DMS53 treated with DMSO at 0.1 percent for 48 hours (cell line): ENCODE measurements around the gene CCDC85B.
"Not testable (repeated sequence)": the region's sequence is repeated elsewhere in the genome, so short reads cannot be mapped to it uniquely, and the experiment has no call there.

Source experiments
- DNase-seq: peaks from one replicate; lab custom pipeline; 2025; ENCODE audit not compliant: unreplicated experiment; lab: John Stamatoyannopoulos, UW

CCDC85B gene

DNA sequence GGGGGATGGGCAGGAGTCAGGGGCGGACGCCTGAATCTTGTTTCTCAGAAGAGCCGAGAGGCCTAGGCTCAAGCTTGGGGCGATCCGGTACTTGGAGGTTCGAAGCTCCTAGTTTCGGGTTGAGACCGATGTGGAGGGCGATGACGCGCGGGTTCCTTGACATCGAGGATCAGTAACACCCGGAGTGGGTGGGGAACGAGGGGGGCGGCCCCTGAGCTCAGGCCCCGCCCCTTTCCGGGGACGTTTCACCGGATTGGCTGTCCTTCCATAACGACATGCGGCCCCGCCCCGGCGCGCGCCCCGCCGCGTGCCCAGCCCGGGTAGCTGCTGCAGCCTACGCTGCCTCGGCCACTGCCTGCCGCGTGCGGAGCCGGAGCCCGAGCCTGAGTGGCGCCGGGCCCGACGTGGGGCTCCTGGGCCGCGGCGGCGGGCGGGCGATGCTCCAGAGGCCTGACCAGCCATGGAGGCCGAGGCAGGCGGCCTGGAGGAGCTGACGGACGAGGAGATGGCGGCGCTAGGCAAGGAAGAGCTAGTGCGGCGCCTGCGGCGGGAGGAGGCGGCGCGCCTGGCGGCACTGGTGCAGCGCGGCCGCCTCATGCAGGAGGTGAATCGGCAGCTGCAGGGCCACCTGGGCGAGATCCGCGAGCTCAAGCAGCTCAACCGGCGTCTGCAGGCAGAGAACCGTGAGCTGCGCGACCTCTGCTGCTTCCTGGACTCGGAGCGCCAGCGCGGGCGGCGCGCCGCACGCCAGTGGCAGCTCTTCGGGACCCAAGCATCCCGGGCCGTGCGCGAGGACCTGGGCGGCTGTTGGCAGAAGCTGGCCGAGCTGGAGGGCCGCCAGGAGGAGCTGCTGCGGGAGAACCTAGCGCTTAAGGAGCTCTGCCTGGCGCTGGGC, at the start of gene CCDC85B:
Gene CCDC85B (plus strand): TSS at position 350 of the 895 bp plus-strand sequence. CDS start 111 bp downstream, at position 461.
- DNase-seq = peak; percentile 87

DNA sequence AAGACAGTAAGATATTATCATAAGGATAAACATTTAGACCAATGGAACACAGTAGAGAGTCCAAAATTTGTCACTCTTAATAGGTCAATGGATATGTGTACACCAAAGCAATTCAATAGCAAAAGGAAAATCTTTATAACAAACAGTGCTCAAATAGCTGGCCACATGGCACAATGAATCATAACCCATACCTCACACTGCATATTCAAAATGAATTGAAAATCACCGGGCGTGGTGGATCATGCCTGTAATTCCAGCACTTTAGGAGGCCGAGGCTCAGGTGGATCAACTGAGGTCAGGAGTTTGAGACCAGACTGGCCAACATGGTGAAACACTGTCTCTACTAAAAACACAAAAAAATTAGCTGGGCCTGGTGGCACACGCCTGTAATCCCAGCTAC, 48.3 kb upstream of the CCDC85B start:
- DNase-seq = no peak

DNA sequence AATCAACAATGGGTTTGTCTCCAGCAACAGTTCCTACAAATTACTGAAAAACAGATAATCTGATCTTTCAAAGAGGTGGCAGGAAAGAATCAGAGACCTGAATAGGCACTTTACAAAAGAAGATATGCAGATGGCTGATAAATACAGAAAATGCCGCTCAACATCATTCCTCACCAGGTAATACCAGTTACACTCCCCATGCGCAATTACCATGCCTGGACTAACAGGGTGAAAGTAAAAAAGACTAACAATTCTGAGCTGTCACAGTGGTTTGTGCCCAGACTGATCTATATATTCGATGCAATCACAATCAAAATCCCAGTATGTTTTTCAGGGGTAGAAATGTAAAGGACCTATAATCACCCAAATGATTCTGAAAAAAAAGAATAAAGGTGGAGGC, 46.7 kb upstream of the CCDC85B start:
- DNase-seq = no peak

DNA sequence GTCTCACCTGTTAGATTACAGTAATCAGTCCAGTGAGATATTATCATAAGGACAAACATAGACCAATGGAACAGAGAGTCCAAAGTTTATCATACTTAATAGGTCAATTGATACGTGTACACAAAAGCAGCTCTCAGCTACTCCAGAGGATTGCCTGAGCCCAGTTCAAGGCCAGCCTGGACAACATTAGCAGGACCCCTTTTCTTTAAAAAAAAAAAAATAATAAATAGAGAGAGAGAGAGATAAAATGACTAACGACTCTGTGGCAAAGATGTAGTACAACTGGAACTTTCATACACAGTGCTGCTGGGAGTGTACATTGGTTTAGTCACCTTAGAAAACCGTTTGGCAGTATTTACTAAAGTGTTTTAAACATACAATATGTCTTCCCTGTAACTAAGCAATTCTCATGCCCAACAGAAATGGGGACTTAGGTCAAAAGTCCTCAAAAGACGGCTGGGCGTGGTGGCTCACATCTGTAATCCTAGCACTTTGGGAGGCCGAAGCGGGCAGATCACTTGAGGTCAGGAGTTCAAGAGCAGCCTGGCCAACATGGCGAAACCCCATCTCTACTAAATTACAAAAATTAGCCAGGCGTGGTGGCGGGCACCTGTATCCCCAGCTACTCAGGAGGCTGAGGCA, 46.1 kb upstream of the CCDC85B start:
- no peak for DNase-seq

DNA sequence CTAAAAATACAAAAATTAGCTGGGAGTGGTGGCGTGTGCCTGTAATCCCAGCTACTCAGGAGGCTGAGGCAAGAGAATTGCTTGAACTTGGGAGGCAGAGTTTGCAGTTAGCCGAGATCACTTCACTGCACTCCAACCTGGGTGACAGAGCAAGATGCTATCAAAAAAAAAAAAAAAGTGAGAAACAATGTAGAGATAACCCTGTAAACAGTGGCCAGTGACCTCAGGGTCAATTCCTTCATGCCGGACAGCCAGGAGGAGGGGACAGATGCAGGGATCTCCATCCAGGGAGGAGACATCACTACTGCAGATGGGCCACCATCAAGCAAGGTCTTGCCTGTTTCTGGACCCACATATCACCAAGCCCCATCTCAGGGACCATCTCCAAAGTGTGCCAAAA, 42.7 kb upstream of the CCDC85B start:
- no peak for DNase-seq

DNA sequence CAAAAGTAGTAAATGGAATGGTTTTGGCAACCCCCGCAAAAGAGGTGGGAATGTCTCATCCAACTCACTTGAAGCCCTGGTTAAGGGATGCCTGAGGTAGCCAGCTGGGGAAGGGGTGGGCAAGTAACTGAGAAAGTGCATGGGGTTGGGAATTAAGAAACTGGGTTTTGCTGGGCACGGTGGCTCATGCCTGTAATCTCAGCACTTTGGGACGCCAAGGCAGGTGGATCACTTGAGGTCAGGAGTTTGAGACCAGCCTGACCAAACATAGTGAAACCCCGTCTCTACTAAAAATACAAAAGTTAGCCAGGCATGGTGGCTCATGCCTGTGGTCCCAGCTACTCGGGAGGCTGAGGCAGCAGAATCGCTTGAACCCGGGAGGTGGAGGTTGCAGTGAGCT, 41.8 kb upstream of the CCDC85B start:
- DNase-seq = not testable (repeated sequence)

DNA sequence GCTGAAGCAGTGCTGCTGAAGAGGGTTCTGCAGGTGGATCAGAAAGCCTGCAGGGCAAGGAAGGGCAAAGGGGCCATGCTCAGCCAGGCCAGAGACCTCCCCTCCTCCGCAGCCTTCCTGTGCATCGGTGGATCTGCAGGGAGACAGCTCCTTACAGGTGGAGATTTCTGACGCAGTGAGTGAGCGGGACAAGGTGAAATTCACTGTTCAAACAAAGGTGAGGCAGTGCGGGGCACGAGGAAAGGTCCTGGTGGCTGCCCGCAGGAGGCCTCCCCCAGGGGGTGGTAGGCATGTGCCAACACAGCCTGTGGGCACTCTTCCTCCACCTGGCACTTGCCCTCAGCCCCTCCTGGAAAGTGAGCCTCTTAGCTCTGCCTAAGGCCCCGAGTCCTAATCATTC, 41.1 kb upstream of the CCDC85B start:
- DNase-seq = no peak

DNA sequence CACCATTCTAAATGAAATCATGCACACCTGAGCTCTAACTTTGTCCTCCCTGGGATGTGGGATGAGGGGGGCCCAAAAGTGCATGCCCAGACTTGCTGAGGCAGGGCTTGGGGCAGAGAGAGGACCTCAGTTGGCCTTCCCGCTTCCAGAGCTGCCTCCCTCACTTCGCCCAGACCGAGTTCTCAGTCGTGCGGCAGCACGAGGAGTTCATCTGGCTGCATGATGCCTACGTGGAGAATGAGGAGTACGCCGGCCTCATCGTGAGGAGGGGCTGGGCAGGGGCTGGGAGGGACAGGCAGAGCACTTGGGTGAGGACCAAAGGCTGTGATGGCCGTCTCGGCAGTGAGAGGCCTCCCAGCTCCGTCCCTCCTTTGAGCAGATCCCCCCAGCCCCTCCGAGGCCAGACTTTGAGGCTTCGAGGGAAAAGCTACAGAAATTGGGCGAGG, 40.7 kb upstream of the CCDC85B start:
- DNase-seq = no peak

DNA sequence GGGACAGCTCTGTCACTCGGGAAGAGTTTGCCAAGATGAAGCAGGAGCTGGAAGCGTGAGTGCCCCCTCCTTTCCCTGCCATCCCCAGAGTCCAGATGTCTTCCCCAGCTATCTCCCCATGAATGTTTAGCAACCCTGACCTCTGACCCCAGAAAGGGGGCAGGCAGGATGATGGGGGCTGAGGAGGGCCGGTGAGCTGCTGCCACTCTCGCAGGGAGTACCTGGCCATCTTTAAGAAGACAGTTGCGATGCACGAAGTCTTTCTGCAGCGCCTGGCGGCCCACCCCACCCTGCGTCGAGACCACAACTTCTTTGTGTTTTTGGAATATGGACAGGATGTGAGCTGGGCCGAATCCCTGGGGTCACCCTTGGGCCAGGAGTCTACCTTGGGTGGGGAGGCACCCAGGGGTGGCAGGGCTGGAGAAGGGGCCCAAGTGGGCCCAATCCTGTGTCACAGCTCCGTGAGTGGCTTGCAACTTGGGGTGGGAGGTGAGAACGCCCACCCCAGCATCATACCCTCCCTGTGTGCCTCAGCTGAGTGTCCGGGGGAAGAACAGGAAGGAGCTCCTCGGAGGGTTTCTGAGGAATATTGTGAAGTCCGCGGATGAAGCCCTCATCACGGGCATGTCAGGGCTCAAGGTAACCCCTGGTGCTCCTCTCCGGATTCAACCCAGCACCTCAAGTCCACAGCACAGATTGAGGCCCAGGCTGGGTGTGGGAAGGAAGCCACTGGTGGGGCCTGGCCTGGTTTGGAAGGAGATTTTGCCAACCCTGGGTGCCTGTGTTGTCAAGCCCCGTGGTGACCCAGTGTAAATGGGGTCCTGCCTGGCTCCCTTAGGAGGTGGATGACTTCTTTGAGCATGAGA, 40.0 kb upstream of the CCDC85B start:
- no peak for DNase-seq

DNA sequence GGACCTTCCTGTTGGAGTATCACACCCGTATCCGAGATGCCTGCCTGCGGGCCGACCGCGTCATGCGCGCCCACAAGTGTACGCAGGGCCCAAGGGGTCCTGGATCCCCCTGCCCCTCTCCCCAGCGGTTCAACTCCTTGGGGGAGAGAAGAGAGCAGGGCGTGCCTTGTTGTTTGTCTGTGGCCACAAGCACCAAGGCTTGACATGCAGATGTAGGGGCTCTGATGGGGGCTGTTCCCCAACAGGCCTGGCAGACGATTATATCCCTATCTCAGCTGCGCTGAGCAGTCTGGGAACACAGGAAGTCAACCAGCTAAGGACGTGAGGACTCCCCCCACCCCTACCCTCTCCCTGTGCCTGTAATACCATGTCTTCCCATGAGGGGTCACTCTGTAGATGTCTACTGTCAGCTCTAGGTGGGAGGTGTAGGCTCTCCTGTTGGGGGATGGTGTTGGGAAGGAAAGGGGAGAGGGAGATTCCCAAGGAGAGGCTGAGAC, 39.3 kb upstream of the CCDC85B start:
- DNase-seq = no peak

DNA sequence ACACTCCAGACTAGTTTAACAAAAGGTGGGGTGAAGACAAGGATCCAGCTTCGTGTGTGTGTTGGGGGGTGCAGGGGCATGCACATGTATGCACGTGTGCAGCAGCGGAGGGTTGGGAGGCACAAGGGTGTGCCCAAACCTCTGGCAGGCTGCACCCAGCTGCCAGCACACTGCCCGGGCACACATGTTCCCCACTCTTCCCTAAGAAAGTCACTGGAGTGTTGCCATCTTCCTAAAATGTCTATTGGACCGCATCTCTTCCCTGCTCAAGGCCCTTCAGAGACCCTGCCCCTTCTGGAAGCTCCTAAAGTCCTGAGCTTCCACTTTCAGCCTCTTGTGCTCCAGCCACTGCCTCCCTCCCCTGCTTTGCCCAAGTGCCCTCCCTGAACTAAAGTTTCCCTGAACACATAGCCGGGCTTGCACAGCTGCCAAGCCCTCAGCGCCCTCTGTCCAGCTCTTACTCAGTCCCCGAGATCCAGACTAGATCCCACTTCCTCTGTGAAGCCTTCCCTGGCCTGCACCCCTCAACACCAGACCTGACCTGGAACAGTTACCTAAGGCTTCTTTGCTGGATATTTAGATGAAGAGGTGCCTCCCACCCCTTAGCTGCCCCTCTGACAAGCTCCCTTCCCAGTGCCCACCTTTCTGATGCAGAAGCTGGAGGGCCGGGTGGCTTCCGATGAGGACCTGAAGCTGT, 38.5 kb upstream of the CCDC85B start:
- DNase-seq = no peak

DNA sequence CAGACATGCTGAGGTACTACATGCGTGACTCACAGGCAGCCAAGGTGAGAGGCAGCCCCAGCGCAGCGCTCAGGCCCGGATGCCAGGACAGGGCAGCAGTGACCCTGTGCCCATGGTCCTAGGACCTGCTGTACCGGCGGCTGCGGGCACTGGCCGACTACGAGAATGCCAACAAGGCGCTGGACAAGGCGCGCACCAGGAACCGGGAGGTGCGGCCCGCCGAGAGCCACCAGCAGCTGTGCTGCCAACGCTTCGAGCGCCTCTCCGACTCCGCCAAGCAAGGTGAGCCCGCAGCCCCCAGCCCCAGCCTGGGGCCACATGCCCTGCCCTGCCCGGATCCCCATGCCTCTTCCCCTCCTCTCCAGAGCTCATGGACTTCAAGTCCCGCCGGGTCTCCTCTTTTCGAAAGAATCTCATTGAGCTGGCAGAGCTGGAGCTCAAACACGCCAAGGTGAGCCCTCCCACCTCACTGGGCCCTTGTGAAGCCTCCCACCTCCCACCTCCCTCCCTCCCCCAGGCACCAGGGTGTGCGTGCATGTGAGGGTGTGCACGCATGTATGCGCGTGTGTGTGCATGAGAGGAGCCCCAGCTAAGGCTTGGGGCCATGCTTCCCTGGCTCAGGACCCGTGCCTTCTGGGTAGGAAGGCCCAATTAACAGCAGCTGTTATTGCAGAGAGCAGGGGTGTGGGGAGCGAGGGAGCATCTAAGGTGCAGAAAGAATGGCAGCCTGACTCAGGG, 37.8 kb upstream of the CCDC85B start:
- no peak for DNase-seq

DNA sequence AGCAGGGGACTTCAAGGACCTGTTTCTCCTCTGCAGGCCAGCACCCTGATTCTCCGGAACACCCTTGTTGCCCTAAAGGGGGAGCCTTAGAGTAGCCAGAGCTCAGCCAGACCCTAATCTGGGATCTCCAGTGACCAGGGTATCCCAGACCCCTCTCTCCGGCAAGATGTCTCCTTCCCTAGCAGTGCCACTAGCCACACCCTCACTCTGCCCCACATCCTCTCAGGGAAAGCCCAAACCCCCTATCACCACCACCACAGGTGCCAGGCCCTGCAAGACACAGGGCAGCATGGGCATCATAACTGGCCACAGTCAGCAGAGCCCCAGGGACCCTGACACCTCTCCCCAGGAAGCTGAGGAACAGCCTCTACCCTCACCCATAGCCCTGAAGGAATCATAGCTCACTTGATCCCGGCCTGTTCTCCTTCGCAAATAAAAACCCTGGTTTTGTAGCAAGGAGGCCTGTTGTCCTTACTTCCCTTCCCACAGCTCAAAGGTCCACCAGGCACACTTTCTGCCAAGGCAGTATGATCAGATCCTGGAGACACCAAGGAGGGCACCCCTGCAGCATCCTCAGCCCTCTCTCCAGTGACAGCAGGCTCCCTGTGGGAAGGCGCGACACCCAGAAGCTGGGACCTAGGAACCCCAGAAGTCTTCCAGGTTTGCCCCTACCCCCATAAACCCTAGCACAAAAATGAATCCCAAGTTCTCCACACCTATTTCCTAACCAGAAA, 37.1 kb upstream of the CCDC85B start:
- DNase-seq = no peak

DNA sequence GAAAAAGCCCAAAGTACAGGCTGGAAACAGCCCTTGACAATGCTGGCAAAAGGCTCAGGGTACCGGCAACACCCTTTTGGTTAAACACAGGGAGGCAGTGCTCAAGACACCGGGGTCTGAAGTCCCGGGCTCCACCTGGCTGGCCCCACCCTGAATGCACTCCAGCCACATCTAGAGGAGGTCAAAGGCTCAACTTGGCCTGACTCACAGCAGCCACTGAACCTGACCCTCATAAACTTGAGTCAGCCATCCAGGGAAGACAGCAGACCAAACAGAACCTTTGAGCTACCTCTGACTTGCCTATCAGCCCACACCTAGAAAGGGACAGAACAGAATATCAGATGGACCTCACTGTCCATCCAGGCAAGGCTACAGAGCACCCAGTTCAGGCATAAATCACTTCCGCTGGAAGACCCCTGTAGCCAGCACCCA, 36.3 kb upstream of the CCDC85B start:
- no peak for DNase-seq

DNA sequence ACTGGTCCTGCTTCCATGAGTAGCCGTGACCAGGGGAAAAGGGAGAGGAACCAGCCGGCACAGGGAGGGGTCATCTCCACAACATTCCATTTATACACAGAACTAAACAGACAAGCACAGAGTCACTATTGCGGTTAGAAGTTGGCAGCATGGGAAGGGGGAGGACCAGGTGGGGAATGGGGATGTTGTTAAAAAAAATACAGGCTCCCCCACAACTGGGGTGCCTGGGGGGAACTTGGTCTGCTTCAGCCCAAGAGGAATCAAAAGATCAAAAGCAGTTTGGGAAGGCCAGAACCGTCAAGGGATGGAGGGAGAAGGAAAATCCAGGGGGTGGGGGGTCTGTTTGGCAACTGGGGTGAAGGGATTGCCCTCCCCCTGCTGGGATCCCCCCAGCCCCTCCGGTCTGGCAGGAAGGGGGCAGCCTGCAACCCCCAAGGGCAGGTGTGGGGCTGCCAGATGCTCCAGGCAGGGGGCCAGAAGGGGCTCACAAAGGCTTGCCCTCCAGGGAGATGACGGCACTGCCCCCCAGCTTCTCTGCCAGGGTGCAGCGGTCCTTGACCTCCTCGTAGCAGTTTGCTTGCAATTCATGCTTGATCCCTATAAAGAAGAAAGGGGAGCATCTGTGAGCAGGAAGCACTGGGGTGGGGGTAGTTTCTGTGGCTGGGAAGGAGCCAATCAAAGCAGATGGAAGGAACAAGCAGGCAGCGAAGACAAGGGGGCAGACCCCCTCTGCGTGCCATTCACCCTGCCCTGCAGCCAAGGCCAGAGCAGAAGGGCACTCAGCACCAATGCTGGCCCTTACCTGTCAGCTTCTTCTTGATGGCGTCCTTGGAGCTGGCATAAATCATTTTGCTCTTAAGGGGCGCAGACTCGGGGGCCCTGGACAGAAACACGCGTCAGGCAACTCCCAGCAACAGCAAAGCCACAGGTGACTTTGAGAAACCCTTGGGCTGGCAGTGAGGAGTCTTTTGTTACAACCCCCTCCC, 35.3 kb upstream of the CCDC85B start:
- DNase-seq = no peak

DNA sequence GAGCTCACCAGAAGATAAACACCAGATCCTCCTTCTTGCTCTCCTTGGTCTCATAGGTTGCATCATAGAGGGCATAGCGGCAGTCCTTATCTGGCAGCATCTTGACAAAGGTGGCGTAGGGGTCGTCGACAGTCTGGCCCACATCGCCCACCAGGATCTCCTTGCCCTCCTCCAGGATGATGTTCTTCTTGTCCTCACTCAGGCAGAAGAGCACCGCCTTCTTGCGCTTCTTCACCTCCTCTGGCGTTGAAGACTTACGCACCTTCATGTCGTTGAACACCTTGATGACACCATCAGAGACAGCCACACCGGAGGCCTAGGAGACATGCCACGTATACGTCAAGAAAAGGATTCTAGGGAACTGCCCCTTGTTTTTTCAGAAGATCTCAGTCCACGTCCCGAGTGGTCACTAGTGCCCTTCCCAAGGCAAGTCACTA, 34.5 kb upstream of the CCDC85B start:
- no peak for DNase-seq

DNA sequence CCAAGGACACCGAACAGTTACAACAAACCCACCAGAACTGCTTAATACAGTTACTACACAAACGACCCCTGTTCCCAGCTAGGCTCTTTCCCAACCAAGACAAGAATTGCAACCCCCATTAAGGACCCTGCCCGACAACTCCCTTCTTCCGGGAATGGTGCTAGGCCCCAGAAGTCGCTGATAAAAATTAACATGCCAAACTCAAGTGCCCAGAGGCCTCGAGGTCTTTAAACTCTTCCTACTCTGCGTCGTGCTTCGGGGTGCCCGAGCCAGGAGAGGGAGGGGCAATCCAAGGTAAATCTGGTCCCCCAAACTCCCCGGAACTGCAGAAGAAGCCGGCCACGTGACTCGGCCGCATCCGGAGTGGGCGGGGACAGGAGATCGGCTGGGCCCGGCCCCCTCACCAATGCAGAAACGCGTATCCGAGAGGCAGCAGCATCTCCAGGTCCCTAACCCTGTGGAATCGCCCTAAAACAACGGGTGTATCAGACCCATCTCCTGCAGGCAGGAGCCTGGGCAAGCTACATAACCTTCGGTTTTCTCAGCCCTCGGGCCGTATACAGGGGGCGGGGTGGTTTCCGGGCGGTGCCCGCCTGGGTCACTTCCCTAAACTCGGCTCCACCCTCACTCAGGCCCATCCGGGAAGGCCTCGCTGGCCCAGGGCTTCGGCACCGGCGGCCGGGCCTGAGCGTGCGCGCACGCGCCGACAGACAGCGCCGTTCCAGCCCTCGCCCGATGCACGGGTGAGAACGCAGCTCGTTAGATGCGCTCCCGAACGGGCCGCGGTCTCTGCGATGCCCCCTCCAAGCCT, 33.6 kb upstream of the CCDC85B start:
- peak; percentile 37 for DNase-seq
